Central memory CD8-positive, alpha-beta T cell (primary cell): Measurements from ENCODE around the gene GDF9.

Experiments
- ATAC-seq: fragments of 150-1000 bp; cut with Tn5 transposase; replicated peaks from 2 replicates; pipeline ENCODE4 v1.10.0; 2022; ENCODE audit warnings: mild to moderate bottlenecking, moderate FRiP score, moderate number of reproducible peaks; ENCODE audit not compliant: poor library complexity, severe bottlenecking; ENCODE audit errors: extremely low read depth
- DNase-seq, 2 donors: peaks; one replicate each; pipeline ENCODE4 v3.0.0; 2021; ENCODE audit warnings: low spot score in 2 of 2
- H3K27ac Mint-ChIP-seq: one replicate; pipeline ENCODE4 v1.8.0; 2022; ENCODE audit warnings: low read depth, mild to moderate bottlenecking, moderate library complexity, mixed read lengths
- H3K27me3 Mint-ChIP-seq: one replicate; pipeline ENCODE4 v1.8.0; 2022; ENCODE audit warnings: mixed read lengths
- H3K36me3 Mint-ChIP-seq: one replicate; pipeline ENCODE4 v1.8.0; 2022; ENCODE audit warnings: mild to moderate bottlenecking, moderate library complexity, mixed read lengths; ENCODE audit not compliant: insufficient read depth
- H3K4me1 Mint-ChIP-seq: one replicate; pipeline ENCODE4 v1.8.0; 2022; ENCODE audit warnings: mixed read lengths
- H3K4me3 Mint-ChIP-seq: one replicate; pipeline ENCODE4 v1.8.0; 2022; ENCODE audit warnings: mild to moderate bottlenecking, moderate library complexity, mixed read lengths
- H3K9me3 Mint-ChIP-seq: one replicate; pipeline ENCODE4 v1.8.0; 2022; ENCODE audit warnings: mixed read lengths

The GDF9 gene

GRCh38 chr5:132840896-132841295 lies 25.4 kb downstream of the GDF9 start:
- no peak overlapping the region for H3K4me3 Mint-ChIP-seq
- no peaks in the 10 kb centered on the region for H3K27me3 Mint-ChIP-seq
- no peak overlapping the region for H3K27ac Mint-ChIP-seq
- no peaks in the 10 kb centered on the region for H3K9me3 Mint-ChIP-seq
- DNase-seq (no peak), ATAC-seq (no peak)
- peaks cover 2% of the 10 kb centered on the region for H3K36me3 Mint-ChIP-seq
- H3K4me1 Mint-ChIP-seq, result no peaks in the 10 kb centered on the region

GRCh38 chr5:132840313-132840712 lies 26.0 kb downstream of the GDF9 start:
- ATAC-seq (no peak), DNase-seq (no peak)
- Mint-ChIP-seq H3K9me3 (no peaks in the 10 kb centered on the region), H3K4me1 (no peaks in the 10 kb centered on the region), H3K27me3 (no peaks in the 10 kb centered on the region), H3K36me3 (peaks cover 2% of the 10 kb centered on the region), H3K27ac (no peak overlapping the region), H3K4me3 (no peak overlapping the region)

- DNase-seq (no peak), ATAC-seq (no peak)
- peaks cover 2% of the 10 kb centered on the region for H3K36me3 Mint-ChIP-seq
- no peak overlapping the region for H3K27ac Mint-ChIP-seq
- no peaks in the 10 kb centered on the region for H3K9me3 Mint-ChIP-seq
- no peak overlapping the region for H3K4me3 Mint-ChIP-seq
- no peaks in the 10 kb centered on the region for H3K4me1 Mint-ChIP-seq
- no peaks in the 10 kb centered on the region for H3K27me3 Mint-ChIP-seq
Measured at GRCh38 chr5:132839426-132840301, 26.6 kb downstream of the GDF9 start.

- Mint-ChIP-seq H3K4me1 (no peaks in the 10 kb centered on the region), H3K9me3 (no peaks in the 10 kb centered on the region), H3K27me3 (no peaks in the 10 kb centered on the region), H3K27ac (no peak overlapping the region), H3K36me3 (peaks cover 2% of the 10 kb centered on the region), H3K4me3 (no peak overlapping the region)
- no peak for ATAC-seq
- no peak for DNase-seq
Measured at GRCh38 chr5:132838516-132839282, 27.6 kb downstream of the GDF9 start.

GRCh38 chr5:132837868-132838267 lies 28.4 kb downstream of the GDF9 start:
- no peaks in the 10 kb centered on the region for H3K27me3 Mint-ChIP-seq
- no peak for DNase-seq

GRCh38 chr5:132836852-132837251 lies 29.4 kb downstream of the GDF9 start:
- H3K27me3 Mint-ChIP-seq, result no peaks in the 10 kb centered on the region
- no peak overlapping the region for H3K4me3 Mint-ChIP-seq

More at GRCh38 chr5:132837868-132838267, 28.4 kb downstream of the GDF9 start:
- Mint-ChIP-seq H3K27ac (no peak overlapping the region), H3K4me3 (no peak overlapping the region), H3K4me1 (no peaks in the 10 kb centered on the region), H3K9me3 (no peaks in the 10 kb centered on the region), H3K36me3 (peaks cover 2% of the 10 kb centered on the region)
- no peak for ATAC-seq

GRCh38 chr5:132834057-132834456 lies 32.2 kb downstream of the GDF9 start:
- Mint-ChIP-seq H3K4me1 (peaks cover 17% of the 10 kb centered on the region), H3K27me3 (peaks cover 10% of the 10 kb centered on the region), H3K9me3 (no peaks in the 10 kb centered on the region), H3K4me3 (no peak overlapping the region), H3K36me3 (peaks cover 5% of the 10 kb centered on the region), H3K27ac (no peak overlapping the region)
- DNase-seq, result no peak
- no peak for ATAC-seq

More at GRCh38 chr5:132836852-132837251, 29.4 kb downstream of the GDF9 start:
- no peaks in the 10 kb centered on the region for H3K4me1 Mint-ChIP-seq
- ATAC-seq, result no peak
- no peak overlapping the region for H3K27ac Mint-ChIP-seq
- no peak for DNase-seq
- peaks cover 2% of the 10 kb centered on the region for H3K36me3 Mint-ChIP-seq
- H3K9me3 Mint-ChIP-seq, result no peaks in the 10 kb centered on the region

GRCh38 chr5:132832612-132833011 lies 33.7 kb downstream of the GDF9 start:
- Mint-ChIP-seq H3K36me3 (peaks cover 5% of the 10 kb centered on the region), H3K27me3 (peaks cover 16% of the 10 kb centered on the region), H3K27ac (no peak overlapping the region), H3K4me3 (peak overlapping the region; percentile 23), H3K4me1 (peaks cover 17% of the 10 kb centered on the region), H3K9me3 (no peaks in the 10 kb centered on the region)
- ATAC-seq (no peak), DNase-seq (no peak)

GRCh38 chr5:132831095-132831860 lies 35.0 kb downstream of the GDF9 start:
- DNase-seq (no peak), ATAC-seq (no peak)
- Mint-ChIP-seq H3K4me3 (peak overlapping the region; percentile 83), H3K9me3 (no peaks in the 10 kb centered on the region), H3K4me1 (peaks cover 17% of the 10 kb centered on the region), H3K27me3 (peaks cover 30% of the 10 kb centered on the region), H3K36me3 (peaks cover 5% of the 10 kb centered on the region), H3K27ac (peak overlapping the region; percentile 80)

- H3K9me3 Mint-ChIP-seq, result no peaks in the 10 kb centered on the region
- H3K36me3 Mint-ChIP-seq, result peaks cover 5% of the 10 kb centered on the region
- peak within 1 kb of the TSS; percentile 80 for H3K27ac Mint-ChIP-seq
- H3K4me3 Mint-ChIP-seq, result peak within 1 kb of the TSS; percentile 83
- peaks cover 33% of the 10 kb centered on the region for H3K27me3 Mint-ChIP-seq
- DNase-seq (no peak), ATAC-seq (peak; percentile 17)
- peaks cover 17% of the 10 kb centered on the region for H3K4me1 Mint-ChIP-seq
Measured at GRCh38 chr5:132830436-132831094, 35.7 kb downstream of the GDF9 start, which contains the start of gene SHROOM1. Gene SHROOM1, minus strand, starts transcription at chr5:132830647. Its CDS starts 4,507 bp downstream, at chr5:132826140.

- ATAC-seq (peak; percentile 93), DNase-seq (peak; percentile 51 to 62)
- Mint-ChIP-seq H3K27ac (peak overlapping the region; percentile 74), H3K9me3 (no peaks in the 10 kb centered on the region), H3K36me3 (peaks cover 5% of the 10 kb centered on the region), H3K4me3 (peak overlapping the region; percentile 83), H3K4me1 (peaks cover 17% of the 10 kb centered on the region), H3K27me3 (peaks cover 36% of the 10 kb centered on the region)
Measured at GRCh38 chr5:132829742-132830435, 36.4 kb downstream of the GDF9 start.
